ENCODE measurements around the gene HDGFL3. TPM values are rescaled to one million over a fixed set of nuclear protein-coding genes. Genes with fewer than 3 reads are reported as not detected.

The HDGFL3 gene
- total and polyA plus RNA-seq, 9 of the 15 experiments (the other 6 are each of a cell fraction or from before 2014, with no cell fraction given), result 6.7 to 42.0 (median 31.4) TPM

DNA sequence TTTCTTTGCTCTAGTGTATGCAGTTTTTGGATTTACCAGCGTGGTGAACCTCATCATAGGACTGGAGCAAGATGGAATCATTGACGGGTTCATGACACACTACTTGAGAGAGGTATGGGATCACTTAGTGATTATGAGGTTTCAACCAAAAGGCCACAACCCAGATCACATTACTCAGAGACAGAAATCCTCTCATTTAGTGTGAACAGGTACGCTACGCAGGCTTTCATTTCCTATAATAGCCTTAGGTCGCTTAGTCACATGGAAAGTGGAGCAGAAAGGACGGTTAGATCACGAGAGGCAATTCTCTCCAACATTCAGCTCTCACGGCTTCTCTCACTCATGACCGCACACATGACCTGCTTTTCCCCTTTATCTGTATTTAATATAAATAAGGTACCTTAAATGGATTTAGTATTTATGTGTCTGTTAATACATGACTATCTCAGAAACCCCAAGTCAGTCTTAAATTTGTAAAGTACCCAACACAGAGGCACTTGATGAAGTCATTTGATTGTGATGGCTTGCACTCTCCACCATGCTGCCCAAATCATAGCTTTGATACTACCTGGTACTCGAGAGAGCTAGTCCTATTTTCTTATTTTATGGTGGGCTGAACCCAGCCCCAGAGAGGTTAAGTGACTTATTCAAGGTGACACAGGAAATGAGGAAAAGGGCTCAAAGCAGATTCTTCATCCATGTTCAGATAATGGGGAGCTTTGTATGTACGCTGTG lies 91.6 kb downstream of the HDGFL3 start:
- intact Hi-C loops (cut with micrococcal nuclease) (no loop called here), in situ Hi-C loops (cut with MboI) (no loop called here)
- WGBS (ENCODE audit: insufficient coverage, low coverage, missing lambda C conversion rate), result 61% methylated on average over 11 of the region's 11 CpGs
- Histone ChIP-seq H3K27ac (ENCODE audit: extremely low read depth, low read depth, low read length) (no peak overlapping the region), H3K4me3 (no peak overlapping the region), H3K36me3 (ENCODE audit: control insufficient read depth, insufficient read depth, low read length) (no peaks in the 10 kb centered on the region), H2AFZ (ENCODE audit: low read depth, low read length) (no peak overlapping the region), H3K9me1 (ENCODE audit: control insufficient read depth, insufficient read depth, low read length) (no peaks in the 10 kb centered on the region), H3K9ac (ENCODE audit: insufficient read depth in 1 of 2, low read depth in 2 of 2, low read length in 2 of 2) (no peak overlapping the region), H3K4me2 (ENCODE audit: insufficient read depth, low read length) (no peak overlapping the region), H4K20me1 (replicated peaks; ENCODE audit: control insufficient read depth, insufficient read depth, low read length) (no peaks in the 10 kb centered on the region), H3K79me2 (ENCODE audit: control insufficient read depth, insufficient read depth, low read length) (no peaks in the 10 kb centered on the region), H3K4me1 (replicated peaks in 1 of 2; ENCODE audit: control insufficient read depth in 2 of 2, insufficient read depth in 2 of 2, low read length in 2 of 2) (no peaks in the 10 kb centered on the region; a peak in 1 of 5 replicates), H3K9me3 (replicated peaks; ENCODE audit: control insufficient read depth, insufficient read depth, low read depth, low read length) (no peaks in the 10 kb centered on the region), H3K27me3 (ENCODE audit: control insufficient read depth in 2 of 2, insufficient read depth in 2 of 2, low read length in 2 of 2) (no peaks in the 10 kb centered on the region; a peak in 1 of 5 replicates)
- ChIA-PET CTCF (ENCODE audit: low intra/inter-chr PET ratio) (no interaction called here), POLR2A (interaction anchor here (1.4 to 1.5 kb wide), 2 partner anchors 9 to 13 kb away, joined by 4 read pairs; no protein-coding TSS in a partner anchor)
- ATAC-seq (no peak), DNase-seq (ENCODE audit: extremely low read depth in 1 of 4, low spot score in 3 of 4) (no peak), FAIRE-seq (no peak)
- TF ChIP-seq ZNF584 (CRISPR knock-in tag; IDR thresholded peaks at IDR 0.05; ENCODE audit: low read depth), result no peak
- TF ChIP-seq NFATC3 (IDR thresholded peaks at IDR 0.05), result no peak
- no peak for TF ChIP-seq FOXP1 (CRISPR knock-in tag; IDR thresholded peaks at IDR 0.05)
- TF ChIP-seq WHSC1 (IDR thresholded peaks at IDR 0.05; ENCODE audit: low read length), result no peak
- TF ChIP-seq NUFIP1 (IDR thresholded peaks at IDR 0.05; ENCODE audit: partially characterized antibody), result no peak
- TF ChIP-seq SETDB1 (IDR thresholded peaks at IDR 0.05; ENCODE audit: low read length), result no peak
- TF ChIP-seq MYC (IDR thresholded peaks at IDR 0.05; ENCODE audit: low read depth, low read length), result no peak
- no peak for TF ChIP-seq MYC (CRISPR knock-in tag; IDR thresholded peaks at IDR 0.05; ENCODE audit: borderline replicate concordance, low read depth)
- no peak for TF ChIP-seq MTF1 (CRISPR knock-in tag; IDR thresholded peaks at IDR 0.05; ENCODE audit: borderline replicate concordance)
- no peak for TF ChIP-seq SMARCB1 (IDR thresholded peaks at IDR 0.05; ENCODE audit: insufficient read length, low read depth)
- TF ChIP-seq HDGF (IDR thresholded peaks at IDR 0.05), result no peak
- TF ChIP-seq, protein P1, sequence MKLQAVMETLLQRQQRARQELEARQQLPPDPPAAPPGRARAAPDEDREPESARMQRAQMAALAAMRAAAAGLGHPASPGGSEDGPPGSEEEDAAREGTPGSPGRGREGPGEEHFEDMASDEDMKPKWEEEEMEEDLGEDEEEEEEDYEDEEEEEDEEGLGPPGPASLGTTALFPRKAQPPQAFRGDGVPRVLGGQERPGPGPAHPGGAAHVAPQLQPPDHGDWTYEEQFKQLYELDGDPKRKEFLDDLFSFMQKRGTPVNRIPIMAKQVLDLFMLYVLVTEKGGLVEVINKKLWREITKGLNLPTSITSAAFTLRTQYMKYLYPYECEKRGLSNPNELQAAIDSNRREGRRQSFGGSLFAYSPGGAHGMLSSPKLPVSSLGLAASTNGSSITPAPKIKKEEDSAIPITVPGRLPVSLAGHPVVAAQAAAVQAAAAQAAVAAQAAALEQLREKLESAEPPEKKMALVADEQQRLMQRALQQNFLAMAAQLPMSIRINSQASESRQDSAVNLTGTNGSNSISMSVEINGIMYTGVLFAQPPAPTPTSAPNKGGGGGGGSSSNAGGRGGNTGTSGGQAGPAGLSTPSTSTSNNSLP (IDR thresholded peaks at IDR 0.05; ENCODE audit: borderline replicate concordance, low read depth, low read length), result no peak
- TF ChIP-seq ZNF668 (CRISPR knock-in tag; IDR thresholded peaks at IDR 0.05), result no peak
- TF ChIP-seq PURB (CRISPR knock-in tag; IDR thresholded peaks at IDR 0.05; ENCODE audit: low read depth), result no peak
- TF ChIP-seq THRAP3 (IDR thresholded peaks at IDR 0.05; ENCODE audit: borderline replicate concordance), result no peak
- BruUV-seq (replicated peaks), result no TSS peak
